ENCODE measurements around the gene SPG7. TPM values are rescaled to one million over a fixed set of nuclear protein-coding genes. Genes with fewer than 3 reads are reported as not detected.

Gene SPG7
- total RNA-seq, 3 donors from 2014 or later (not counting 1 experiment from before 2014, with no cell fraction given) = 142 to 195 (median 180) TPM

DNA sequence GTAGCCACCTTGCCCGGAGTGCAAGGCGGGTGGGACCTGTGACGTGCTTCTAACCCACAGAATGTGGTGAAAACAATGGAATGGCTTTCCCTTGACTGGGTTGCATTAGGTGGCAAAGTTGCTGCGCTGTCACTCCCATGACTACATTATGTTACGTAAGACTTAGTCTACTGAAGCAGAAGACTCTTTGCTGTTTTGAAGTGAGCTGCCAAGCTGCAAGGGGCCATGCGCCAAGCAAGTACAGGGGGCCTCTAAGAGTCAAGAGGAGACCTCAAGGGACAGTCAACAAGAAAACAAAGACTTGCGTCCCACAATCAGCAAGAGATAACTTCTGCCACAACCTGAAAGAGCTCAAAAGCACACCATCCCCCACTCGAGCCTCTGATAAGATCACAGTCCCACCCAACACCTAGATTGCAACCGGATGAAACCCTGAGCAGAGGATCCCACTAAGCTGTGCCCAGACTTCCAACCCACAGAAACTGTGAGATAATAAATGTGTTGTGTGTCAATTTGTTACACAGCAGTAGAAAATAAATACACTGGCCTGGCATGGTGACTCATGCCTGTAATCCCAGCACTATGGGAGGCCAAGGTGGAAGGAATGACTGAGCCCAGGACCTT lies 34.3 kb upstream of the SPG7 start:
- 66% methylated on average over 8 of the region's 9 CpGs for WGBS (ENCODE audit: insufficient coverage)
- no peaks in the 10 kb centered on the region for H3K27me3 Mint-ChIP-seq (ENCODE audit: low read depth in 2 of 2)
- peak overlapping the region; percentile 75 for H3K4me3 Mint-ChIP-seq
- no peak for TF ChIP-seq CTCF (IDR thresholded peaks at IDR 0.05)
- H3K9me3 Mint-ChIP-seq = no peaks in the 10 kb centered on the region
- H3K27ac ChIP-seq (ENCODE audit: low read length) = no peak overlapping the region
- peak overlapping the region; percentile 79 for H3K27ac Mint-ChIP-seq
- intact Hi-C loops (cut with micrococcal nuclease) = no loop called here
- H3K27me3 ChIP-seq (ENCODE audit: control insufficient read depth, insufficient read depth, low read length) = no peaks in the 10 kb centered on the region
- peaks cover 73 to 89% of the 10 kb centered on the region in 2 donors for H3K4me1 Mint-ChIP-seq
- no peaks in the 10 kb centered on the region for H3K36me3 ChIP-seq (ENCODE audit: control insufficient read depth, insufficient read depth, low read length)
- H3K36me3 Mint-ChIP-seq = no peaks in the 10 kb centered on the region
- peaks cover 79% of the 10 kb centered on the region for H3K4me1 ChIP-seq (ENCODE audit: control insufficient read depth, insufficient read depth, low read length)
- H3K4me3 ChIP-seq (ENCODE audit: low read length) = no peak overlapping the region
- ATAC-seq (peak; percentile 23 to 58 (median 35)), DNase-seq (no peak)
- peaks cover 4% of the 10 kb centered on the region for H3K9me3 ChIP-seq (ENCODE audit: control insufficient read depth, insufficient read depth, low read length)

DNA sequence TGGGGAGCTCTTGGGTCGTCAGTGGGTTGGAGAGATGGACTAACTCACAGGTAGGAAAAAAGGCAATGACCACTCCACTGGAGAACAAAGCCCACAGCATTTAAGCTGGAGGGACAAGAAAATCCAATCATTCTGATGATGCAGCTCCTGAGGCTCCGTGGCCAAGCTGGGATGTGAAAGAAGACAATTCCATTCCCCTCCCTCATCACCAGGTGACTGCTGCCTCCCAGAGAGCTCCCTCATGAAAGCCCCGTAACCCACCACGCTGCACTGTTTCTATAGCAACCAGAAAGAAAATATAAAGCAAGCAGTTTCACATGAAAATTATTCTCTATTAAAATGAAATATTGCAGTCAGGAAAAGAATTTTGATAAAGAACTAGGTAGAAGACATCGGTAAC lies 33.1 kb upstream of the SPG7 start:
- peaks cover 4% of the 10 kb centered on the region for H3K9me3 ChIP-seq (ENCODE audit: control insufficient read depth, insufficient read depth, low read length)
- 84% methylated on average over 4 of the region's 5 CpGs for WGBS (ENCODE audit: insufficient coverage)
- H3K4me1 Mint-ChIP-seq = peaks cover 77 to 86% of the 10 kb centered on the region in 2 donors
- H3K9me3 Mint-ChIP-seq = no peaks in the 10 kb centered on the region
- no peaks in the 10 kb centered on the region for H3K36me3 Mint-ChIP-seq
- H3K4me3 Mint-ChIP-seq = peak overlapping the region; percentile 75
- no peak overlapping the region for H3K27ac ChIP-seq (ENCODE audit: low read length)
- H3K4me3 ChIP-seq (ENCODE audit: low read length) = no peak overlapping the region
- DNase-seq (no peak), ATAC-seq (no peak)
- H3K4me1 ChIP-seq (ENCODE audit: control insufficient read depth, insufficient read depth, low read length) = peaks cover 85% of the 10 kb centered on the region
- intact Hi-C loops (cut with micrococcal nuclease) = no loop called here
- no peaks in the 10 kb centered on the region for H3K36me3 ChIP-seq (ENCODE audit: control insufficient read depth, insufficient read depth, low read length)
- peak overlapping the region in 1 of 2 donors; percentile 79 for H3K27ac Mint-ChIP-seq
- no peaks in the 10 kb centered on the region for H3K27me3 Mint-ChIP-seq (ENCODE audit: low read depth in 2 of 2)
- TF ChIP-seq CTCF (IDR thresholded peaks at IDR 0.05) = no peak
- H3K27me3 ChIP-seq (ENCODE audit: control insufficient read depth, insufficient read depth, low read length) = no peaks in the 10 kb centered on the region

- intact Hi-C loops (cut with micrococcal nuclease) = loop anchor here (1.0 kb wide), 1 partner anchor 9 kb away; no protein-coding TSS in a partner anchor
- Mint-ChIP-seq H3K4me3 (peak overlapping the region; percentile 67), H3K9me3 (no peaks in the 10 kb centered on the region), H3K4me1 (peaks cover 87% of the 10 kb centered on the region in 2 donors), H3K27ac (peak overlapping the region; percentile 6 to 52), H3K27me3 (ENCODE audit: low read depth in 2 of 2) (no peaks in the 10 kb centered on the region), H3K36me3 (no peaks in the 10 kb centered on the region)
- WGBS (ENCODE audit: insufficient coverage) = 73% methylated on average over 5 of the region's 5 CpGs
- ATAC-seq = no peak
- Histone ChIP-seq H3K27me3 (ENCODE audit: control insufficient read depth, insufficient read depth, low read length) (no peaks in the 10 kb centered on the region), H3K9me3 (ENCODE audit: control insufficient read depth, insufficient read depth, low read length) (peaks cover 4% of the 10 kb centered on the region), H3K27ac (ENCODE audit: low read length) (no peak overlapping the region), H3K36me3 (ENCODE audit: control insufficient read depth, insufficient read depth, low read length) (no peaks in the 10 kb centered on the region), H3K4me1 (ENCODE audit: control insufficient read depth, insufficient read depth, low read length) (peaks cover 88% of the 10 kb centered on the region), H3K4me3 (ENCODE audit: low read length) (no peak overlapping the region)
- DNase-seq = no peak
- no peak for TF ChIP-seq CTCF (IDR thresholded peaks at IDR 0.05)
These were observed 31.8 kb upstream of the SPG7 start for GRCh38 chr16:89476379-89476778.

Data from natural killer cell (primary cell).